Stimulated activated naive CD4-positive, alpha-beta T cell treated with Interleukin-2 at 50 U/mL for 16 hours (primary cell): ENCODE results near the gene PLAAT5.
"Not testable (repeated sequence)": the region's sequence is repeated elsewhere in the genome, so short reads cannot be mapped to it uniquely, and the experiment has no call there.

Source experiments
- DNase-seq: peaks from one replicate; lab custom pipeline; 2025; lab: John Stamatoyannopoulos, UW

PLAAT5 gene, protein sequence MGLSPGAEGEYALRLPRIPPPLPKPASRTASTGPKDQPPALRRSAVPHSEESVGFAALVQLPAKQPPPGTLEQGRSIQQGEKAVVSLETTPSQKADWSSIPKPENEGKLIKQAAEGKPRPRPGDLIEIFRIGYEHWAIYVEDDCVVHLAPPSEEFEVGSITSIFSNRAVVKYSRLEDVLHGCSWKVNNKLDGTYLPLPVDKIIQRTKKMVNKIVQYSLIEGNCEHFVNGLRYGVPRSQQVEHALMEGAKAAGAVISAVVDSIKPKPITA

GRCh38 chr11:63490551-63491239, at the start of gene PLAAT5:
Gene PLAAT5 (minus strand): TSS chr11:63491167. CDS start chr11:63491034, 133 bp downstream.
- DNase-seq = no peak

DNA sequence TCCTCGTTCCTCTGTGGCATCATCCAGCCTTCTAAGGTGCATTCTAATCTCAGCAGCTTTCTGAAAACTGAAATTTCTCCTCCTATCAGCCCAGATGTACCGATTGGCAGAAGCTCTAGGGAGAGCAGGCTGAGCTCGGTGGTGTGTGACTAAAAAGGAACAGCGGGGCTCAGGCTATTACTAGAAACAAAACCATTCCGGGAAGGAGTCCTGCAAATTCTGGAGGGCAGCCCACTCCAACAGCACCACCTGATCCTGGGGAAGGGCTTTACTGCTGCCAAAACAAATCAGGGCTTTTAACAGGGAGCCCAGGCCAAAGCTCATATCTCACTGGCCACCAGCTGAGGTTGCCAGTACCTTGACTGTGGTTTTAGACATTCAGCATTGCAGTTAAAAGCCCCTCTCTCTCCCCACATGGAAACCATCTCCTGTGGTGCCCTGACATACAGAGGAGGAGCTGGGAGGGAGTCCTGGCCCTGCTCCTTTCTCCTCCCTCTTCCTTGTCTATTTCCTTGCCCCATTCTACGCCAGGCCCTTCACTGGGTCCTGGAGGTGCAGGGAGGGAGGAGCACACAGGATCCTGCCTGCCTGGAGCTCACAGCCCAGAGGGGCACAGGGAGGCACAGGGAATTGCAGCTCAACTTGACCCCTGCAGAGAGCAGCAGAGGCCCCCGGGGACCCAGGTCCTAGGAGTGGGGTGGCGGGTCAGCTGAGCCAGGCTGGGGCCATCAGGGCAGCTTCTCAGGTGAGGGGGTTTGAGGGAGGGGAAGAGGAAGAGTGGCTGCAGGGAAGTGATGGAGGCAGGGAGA, 46.5 kb upstream of the PLAAT5 start:
- DNase-seq = peak; percentile 8

DNA sequence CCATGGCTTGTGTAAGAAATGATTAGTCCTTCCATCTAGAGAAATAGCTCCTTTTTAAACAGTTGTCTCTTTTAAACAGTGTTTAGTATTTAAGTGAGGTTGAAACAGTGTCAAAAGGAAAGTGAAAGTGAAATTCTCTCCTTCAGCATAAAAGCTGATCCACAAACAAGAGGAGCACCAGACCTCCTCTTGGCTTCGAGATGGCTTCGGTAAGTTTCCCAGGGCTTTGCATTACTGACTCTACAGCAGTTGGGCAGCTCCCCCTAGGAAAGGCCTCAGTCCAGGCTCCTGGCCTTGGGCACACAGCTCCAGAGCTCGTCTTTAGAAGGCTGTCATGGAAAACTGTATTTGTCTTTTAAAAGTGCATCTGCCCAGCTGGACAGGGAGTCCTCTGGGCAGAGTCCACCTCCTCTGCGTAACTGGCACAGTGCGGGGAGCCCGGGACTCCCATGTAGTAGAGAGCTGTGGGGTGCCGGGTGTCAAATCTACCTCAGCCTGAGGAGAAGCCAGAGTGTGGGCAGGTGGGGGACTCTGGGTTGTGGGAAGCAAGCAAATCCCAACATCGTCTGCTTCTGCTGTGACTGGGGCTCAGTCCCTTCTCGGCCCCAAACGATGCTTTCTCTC, 45.8 kb upstream of the PLAAT5 start, which contains the start of gene PLAAT4:
TSS of gene PLAAT4 (plus strand) at position 140 of the 624 bp plus-strand sequence. CDS start at position 201, 61 bp downstream.
- peak; percentile 24 for DNase-seq

- peak; percentile 20 for DNase-seq
Measured at GRCh38 chr11:63535734-63536133, 44.8 kb upstream of the PLAAT5 start.

DNA sequence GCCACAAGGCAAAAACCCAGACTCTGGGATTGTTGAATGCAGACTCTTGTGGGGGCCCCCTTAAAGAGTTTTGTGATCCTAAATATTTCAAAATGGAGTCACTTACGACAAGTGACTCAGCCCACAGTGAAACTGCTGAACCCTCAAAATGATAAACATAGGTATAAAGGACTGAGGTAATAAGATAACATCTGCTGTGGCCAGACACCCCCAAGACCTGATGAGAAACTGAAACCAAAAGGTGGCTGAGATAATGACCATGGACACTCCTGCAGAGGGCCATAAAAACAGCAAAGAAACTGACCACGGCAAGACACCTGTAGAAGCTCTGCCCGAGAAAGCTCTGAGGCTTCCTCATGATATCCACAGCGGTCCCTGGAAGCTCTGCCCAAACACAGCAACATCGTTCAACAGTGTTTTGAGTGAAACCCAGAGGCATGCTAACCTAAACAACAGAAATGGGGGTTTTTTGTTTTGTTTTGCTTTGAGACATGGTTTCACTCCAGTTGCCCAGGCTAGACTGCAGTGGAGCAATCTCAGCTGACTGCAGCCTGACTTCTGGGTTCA, 44.0 kb upstream of the PLAAT5 start:
- DNase-seq = no peak

DNA sequence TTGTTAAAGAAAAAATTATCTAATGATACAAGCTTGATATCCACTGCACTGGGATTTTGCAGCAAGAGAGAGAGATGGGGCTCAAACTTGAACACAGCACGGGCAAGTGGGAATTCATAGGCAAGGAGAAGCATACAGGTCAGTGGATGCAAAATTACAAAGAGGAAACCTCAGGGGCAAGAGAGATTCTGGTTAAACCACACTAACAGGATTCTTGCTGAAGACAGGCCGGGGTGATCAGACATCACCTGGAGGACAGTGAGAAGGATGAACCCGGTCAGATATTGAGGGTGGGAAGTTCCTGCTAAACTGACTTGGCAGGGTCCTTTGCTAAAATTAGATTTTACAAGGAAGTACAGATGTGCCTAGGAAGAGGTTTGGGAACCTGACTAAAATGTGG, 43.1 kb upstream of the PLAAT5 start:
- no peak for DNase-seq

- no peak for DNase-seq
Measured at GRCh38 chr11:63532799-63533475, 42.0 kb upstream of the PLAAT5 start.

DNA sequence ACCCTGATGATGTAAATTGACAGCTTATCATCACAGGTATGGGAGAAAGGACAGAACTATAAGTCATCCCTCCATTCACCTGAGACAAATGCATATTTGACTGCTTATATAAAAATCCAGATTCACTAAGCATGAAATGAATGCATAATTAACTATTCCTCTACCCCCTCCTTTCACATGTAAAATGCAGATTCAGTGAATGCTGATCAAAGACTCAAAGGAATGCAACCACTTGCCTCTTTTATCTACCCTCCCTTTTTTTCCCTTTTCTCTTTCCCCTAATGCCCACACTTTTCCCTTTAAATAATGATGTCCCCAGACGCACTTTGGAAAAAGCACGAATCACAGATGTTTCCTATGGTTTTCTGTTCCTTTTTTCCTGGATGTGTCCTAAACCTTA, 41.1 kb upstream of the PLAAT5 start:
- DNase-seq = no peak

DNA sequence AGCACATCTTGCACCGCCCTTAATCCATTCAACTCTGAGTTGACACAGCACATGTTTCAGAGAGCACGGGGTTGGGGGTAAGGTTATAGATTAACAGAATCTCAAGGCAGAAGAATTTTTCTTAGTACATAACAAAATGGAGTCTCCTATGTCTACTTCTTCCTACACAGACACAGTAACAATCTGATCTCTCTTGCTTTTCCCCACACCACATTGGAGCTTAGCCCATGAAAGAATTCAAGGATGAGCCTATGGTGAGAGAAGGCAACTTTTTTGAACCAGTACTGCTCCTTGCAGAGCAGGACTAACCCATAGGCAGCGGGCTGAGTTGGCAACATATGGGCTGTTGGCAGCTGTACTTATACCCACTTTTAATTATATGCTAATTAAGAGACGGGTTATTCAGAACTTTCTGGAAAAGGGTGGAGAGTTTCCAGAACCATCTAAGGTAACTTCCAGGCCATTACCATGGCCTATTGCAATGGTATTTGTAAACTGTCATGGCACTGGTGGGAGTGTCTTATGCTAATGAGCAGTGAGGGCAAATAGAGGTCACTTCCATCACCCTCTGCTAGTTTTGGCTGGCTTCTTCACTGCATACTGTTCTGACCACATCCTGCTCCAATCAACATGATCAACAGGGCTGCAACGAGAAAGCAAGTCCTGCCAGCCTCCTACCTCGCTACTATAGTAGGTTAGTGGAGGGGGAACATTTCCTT, 40.3 kb upstream of the PLAAT5 start:
- DNase-seq = peak; percentile 44

DNA sequence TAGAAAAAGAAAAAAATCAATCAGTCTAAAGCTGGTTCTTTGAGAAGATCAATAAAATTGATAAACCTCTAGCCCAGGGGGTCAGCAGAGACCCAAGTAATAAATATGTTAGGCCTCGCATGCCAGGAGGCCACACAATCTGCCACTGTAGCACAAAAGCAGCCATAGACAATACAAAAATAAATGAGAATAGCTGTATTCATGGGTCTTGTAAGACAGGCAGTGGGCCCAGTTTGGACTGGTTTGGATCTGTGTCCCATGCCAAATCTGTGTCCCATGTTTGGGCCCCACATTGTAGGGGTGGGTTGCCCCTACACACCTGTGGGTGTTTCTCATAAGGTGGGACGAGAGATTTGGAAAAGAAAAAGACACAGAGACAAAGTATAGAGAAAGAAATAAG, 39.1 kb upstream of the PLAAT5 start:
- DNase-seq = no peak

DNA sequence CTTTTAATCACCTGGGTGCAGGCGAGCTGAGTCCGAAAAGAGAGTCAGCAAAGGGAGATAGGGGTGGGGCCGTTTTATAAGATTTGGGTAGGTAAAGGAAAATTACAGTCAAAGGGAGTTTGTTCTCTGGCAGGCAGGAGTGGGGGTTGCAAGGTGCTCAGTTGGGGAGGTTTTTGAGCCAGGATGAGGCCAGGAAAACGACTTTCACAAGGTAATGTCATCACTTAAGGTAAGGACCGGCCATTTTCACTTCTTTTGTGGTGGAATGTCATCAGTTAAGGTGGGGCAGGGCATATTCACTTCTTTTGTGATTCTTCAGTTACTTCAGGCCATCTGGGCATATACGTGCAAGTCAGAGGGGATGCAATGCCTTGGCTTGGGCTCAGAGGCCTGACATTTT, 38.4 kb upstream of the PLAAT5 start:
- DNase-seq = not testable (repeated sequence)

DNA sequence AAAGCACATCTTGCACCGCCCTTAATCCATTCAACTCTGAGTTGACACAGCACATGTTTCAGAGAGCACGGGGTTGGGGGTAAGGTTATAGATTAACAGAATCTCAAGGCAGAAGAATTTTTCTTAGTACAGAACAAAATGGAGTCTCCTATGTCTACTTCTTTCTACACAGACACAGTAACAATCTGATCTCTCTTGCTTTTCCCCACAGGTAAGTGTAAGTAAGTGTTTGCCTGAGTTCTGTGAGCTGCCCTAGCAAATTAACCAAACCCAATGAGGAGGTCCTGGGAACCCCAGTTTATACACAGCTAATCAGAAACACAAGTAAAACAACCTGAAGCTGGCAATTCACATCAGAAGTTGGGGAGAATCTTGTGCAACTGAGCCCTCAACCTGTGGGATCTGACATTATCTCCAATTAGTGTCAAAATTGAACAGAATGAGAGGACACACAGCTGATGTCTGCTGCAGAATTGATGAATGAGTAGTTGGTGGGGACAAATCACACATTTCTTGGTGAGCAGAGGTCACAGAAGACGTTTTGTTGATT, 37.8 kb upstream of the PLAAT5 start:
- DNase-seq = not testable (repeated sequence)

DNA sequence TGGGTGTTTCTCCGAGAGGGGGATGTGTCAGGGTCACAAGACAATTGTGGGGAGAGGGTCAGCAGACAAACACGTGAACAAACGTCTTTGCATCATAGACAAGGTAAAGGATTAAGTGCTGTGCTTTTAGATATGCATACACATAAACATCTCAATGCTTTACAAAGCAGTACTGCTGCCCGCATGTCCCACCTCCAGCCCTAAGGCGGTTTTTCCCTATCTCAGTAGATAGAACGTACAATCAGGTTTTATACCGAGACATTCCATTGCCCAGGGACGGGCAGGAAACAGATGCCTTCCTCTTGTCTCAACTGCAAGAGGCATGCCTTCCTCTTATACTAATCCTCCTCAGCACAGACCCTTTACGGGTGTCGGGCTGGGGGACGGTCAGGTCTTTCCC, 37.2 kb upstream of the PLAAT5 start:
- not testable (repeated sequence) for DNase-seq

DNA sequence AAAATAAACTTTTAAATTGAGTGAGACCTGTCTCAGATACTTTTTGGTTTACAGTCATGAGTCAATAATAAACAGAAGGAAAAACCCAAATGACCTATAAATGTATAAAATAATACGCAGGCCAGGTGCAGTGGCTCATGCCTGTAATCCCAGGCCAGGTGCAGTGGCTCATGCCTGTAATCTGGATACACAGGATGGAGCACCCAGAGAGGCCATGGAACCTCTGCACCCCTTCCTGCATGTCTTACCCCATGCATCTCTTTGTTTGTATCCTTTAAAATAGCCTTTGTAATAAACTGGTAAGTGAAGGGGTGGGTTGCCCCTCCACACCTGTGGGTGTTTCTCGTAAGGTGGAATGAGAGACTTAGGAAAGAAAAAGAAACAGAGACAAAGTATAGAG, 36.7 kb upstream of the PLAAT5 start:
- DNase-seq = no peak

DNA sequence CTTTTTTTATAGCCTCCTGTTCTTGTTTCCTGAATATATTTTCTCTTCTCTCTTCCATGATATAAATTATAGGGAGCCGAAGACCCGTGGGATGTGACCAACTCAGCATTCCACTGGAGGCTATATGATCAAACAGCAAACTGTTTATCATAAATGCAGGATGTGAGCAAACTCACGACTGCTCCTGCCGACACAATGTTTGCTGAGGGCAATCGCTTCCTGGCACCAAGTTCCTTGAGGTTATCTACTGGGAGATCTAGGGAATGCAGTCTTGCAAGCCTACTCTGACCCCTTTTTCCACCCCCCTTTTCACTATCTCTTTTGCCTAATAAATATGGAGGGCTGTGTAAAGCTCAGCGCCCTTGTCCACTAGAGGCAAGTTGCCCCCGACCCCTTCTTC, 32.2 kb upstream of the PLAAT5 start:
- DNase-seq = no peak

- no peak for DNase-seq
Measured at GRCh38 chr11:63521896-63522295, 30.9 kb upstream of the PLAAT5 start.

DNA sequence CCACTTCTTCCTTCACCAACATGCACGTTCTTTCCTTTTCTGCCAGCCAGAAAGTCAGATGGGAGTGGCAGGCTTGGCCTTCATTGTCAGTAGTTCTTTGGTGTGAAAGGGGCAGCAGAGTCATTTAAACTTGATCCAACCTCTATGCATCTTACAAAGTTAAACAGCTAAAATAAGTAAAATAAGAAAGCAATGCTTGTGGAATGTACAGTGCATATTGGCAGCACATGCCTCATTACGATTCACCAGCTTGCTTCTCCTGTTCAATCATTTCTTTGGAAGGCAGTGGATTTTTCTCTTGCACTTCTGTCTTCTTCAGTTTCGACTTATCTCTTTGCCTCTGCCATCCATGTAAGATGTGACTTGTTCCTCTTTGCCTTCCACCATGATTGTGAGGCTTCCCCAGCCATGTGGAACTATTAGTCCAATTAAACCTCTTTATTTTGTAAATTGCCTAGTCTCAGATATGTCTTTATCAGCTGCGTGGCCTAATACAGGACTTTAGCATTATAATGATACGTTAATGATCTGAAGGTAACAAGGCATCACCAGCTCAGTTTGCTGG, 29.7 kb upstream of the PLAAT5 start:
- no peak for DNase-seq

DNA sequence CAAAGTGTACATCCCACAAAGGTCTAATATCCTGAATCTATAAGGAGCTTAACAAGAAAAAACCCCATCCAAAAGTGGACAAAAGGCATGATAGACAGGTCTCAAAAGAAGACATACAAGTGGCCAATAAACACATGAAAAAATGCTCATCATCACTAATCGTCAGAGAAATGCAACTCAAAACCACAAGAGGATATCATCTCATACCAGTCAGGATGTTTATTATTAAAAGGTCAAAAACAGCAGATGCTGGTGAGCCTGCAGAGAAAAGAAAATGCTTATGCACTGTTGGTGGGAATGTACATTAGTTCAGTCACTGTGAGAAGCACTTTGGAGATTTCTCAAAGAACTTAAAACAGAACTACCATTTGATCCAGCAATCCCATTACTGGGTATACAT, 27.6 kb upstream of the PLAAT5 start:
- DNase-seq = no peak

DNA sequence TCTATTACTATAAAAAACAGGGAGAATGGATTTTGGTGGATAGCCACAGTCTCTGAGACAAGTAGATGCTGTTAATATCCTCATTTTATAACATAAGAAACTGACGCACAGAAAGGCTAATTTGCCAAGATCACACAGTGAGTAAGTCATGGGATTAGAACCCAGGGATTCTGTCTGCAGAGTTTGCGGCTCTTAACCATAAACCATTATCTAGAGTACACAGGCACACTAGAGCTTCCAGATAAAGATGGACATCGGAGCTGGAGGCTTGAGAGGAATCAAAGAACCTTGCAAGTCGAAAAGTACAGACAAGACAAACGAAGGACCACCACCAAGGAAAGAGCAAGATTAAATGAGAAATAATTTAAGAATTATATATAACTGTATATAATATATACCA, 26.2 kb upstream of the PLAAT5 start:
- DNase-seq = no peak

DNA sequence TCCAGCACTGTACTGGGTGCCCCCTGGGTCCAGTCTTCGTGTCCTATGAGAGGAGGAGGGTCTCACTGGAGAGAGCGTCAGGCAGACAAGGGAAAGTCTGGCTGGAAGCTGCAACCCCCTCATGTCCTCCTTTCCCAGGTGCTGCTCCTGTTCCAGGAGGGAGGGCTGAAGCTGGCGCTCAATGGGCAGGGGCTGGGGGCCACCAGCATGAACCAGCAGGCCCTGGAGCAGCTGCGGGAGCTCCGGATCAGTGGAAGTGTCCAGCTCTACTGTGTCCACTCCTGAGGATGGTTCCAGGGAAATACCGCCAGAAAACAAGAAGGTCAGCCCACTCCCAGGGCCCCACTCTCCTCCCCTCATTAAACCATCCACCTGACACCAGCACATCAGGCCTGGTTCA, 25.1 kb upstream of the PLAAT5 start:
- DNase-seq = no peak
